ENCODE data around the gene SYVN1.

Gene SYVN1

GRCh38 chr11:65111744-65112545 lies 22.4 kb downstream of the SYVN1 start, which contains the start of gene TM7SF2 (continued):
- TF ChIP-seq ZBTB11 (tag by site-specific recombination; conservative IDR thresholded peaks at IDR 0.05; ENCODE audit: low read depth) (peak; percentile 24; the same call in 1 of the 2 replicates), AEBP2 (tag by site-specific recombination; IDR thresholded peaks at IDR 0.05; ENCODE audit: borderline replicate concordance) (no peak), ZNF514 (tag by site-specific recombination; IDR thresholded peaks at IDR 0.05) (no peak), ZNF658 (tag by site-specific recombination; IDR thresholded peaks at IDR 0.05) (no peak), ZNF10 (tag by site-specific recombination; IDR thresholded peaks at IDR 0.05) (0 out of 2 replicates have a peak, but pooled peaks have one; percentile 44), ZNF155 (tag by site-specific recombination; IDR thresholded peaks at IDR 0.05) (no peak), TRIM28 (IDR thresholded peaks at IDR 0.05; ENCODE audit: borderline replicate concordance, low read length) (no peak), ZNF433 (tag by site-specific recombination; IDR thresholded peaks at IDR 0.05; ENCODE audit: low read depth) (no peak), PRDM2 (tag by site-specific recombination; IDR thresholded peaks at IDR 0.05; ENCODE audit: borderline replicate concordance) (no peak), HOXC10 (CRISPR knock-in tag; IDR thresholded peaks at IDR 0.05) (no peak), ZNF148 (tag by site-specific recombination; IDR thresholded peaks at IDR 0.05; ENCODE audit: borderline replicate concordance) (no peak), ZNF791 (tag by site-specific recombination; IDR thresholded peaks at IDR 0.05) (no peak), ZSCAN4 (tag by site-specific recombination; IDR thresholded peaks at IDR 0.05) (no peak), ZNF549 (tag by site-specific recombination; IDR thresholded peaks at IDR 0.05) (no peak), ZNF362 (tag by site-specific recombination; IDR thresholded peaks at IDR 0.05) (no peak), ELK4 (IDR thresholded peaks at IDR 0.05; ENCODE audit: borderline replicate concordance, low read depth, low read length) (no peak), ZNF513 (tag by site-specific recombination; IDR thresholded peaks at IDR 0.05) (no peak), HOXA7 (CRISPR knock-in tag; IDR thresholded peaks at IDR 0.05; ENCODE audit: borderline replicate concordance) (no peak), KLF9 (tag by site-specific recombination; IDR thresholded peaks at IDR 0.05; ENCODE audit: low read depth) (no peak)

Data from HEK293 (cell line).